ENCODE data around the gene ALCAM.
A peak's percentile ranks its signal among the peaks of the same experiment; 100 is the strongest.
"Not testable (repeated sequence)": the region's sequence is repeated elsewhere in the genome, so short reads cannot be mapped to it uniquely, and the experiment has no call there.

The ALCAM gene

DNA sequence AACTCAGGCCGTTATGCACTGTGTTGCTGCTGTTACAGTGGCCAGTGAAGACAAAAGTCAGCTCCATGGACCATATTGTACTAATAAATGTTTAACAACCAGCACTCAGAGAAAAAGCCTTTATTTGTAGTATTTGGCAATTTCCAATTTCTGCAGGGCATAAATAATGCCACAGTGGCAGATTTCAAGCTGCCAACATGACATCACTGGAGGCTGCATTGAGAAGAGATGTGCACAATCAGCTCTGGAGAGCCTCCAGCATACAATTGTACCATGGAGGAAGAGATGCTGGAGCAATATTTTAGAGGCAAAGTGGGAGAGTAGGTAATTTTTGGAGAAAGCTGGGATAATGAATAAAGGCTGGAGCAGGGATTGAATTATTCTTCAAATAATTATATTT is 9.7 kb upstream of the ALCAM start:
- no peak for DNase-seq (ENCODE audit: low spot score)

DNA sequence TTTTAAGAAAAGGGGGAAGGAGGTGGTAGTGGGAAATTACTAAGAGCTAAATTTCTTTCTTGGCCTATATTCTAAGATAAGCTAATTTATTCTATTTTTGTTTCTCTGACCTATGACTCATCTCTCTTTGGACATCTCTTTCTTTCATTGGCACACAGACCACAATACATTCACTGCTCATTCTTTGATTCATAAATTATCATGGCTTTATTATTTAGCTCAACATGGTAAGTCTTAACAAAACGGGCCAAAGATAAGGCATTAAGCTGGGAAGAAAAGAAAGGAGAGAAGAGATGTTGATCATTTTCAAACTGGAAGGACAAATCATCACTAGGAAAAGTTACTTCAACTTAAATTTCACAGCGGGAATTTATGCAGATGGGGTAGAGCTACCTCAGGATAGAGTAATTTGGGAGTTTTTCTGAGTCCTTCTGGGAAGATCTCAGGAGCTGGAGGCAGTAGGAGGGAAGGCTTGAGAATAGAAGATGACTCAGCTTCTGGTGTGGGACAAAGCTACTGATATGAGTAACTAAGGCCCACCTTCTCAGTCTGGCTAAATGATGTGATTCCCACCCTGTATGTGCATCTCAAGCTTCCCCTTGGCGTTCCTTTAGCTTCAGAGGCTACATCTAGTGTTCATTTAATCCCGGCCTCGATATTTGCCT is 7.5 kb upstream of the ALCAM start:
- no peak for DNase-seq (ENCODE audit: low spot score)

DNA sequence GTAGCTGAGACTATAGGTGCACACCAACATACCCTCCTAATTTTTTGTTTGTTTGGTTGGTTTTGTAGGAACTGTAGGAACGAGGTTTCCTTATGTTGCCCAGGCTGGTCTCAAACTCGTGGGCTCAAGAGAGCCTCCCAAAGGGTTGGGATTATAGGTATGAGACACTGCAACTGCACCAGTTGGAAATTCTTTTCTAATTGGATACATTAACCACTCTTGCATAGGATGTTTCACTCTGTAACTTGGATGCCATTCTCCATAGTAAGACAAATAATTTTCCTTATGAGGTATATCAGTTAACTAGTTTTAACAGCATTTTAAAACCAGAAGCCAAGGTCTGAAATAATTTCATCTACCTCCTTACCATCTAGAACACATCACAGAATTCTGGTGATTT is 6.7 kb upstream of the ALCAM start:
- no peak for DNase-seq (ENCODE audit: low spot score)

DNA sequence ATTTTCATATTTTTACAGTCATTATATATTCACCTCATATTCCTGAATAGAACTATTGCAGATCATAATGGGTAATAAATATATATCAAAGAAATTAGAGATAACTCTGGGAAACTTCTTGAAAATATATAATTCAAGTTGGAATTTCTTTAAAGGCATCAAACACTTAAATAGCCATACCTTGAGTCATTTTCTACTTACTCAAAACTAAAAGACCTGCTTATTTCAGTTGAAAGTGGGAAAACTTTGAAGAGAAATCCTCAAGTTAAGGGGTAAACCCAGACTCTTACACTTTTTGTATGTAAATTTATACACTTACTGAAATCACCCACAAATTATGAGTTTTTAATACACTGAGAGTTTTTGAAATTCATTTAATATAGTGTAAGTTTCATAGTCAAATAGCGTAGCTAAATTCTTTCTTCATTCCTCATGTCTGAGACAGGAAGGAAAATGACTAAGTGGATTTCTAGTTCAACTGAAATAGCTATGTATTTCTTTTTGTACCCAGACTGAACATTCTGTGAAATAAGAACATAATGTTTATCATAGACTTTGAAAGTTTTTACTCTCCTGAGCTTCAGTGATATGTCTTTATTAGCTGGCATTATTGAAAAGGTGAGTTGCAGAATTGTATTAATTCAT is 4.6 kb upstream of the ALCAM start:
- DNase-seq (ENCODE audit: low spot score) = no peak

DNA sequence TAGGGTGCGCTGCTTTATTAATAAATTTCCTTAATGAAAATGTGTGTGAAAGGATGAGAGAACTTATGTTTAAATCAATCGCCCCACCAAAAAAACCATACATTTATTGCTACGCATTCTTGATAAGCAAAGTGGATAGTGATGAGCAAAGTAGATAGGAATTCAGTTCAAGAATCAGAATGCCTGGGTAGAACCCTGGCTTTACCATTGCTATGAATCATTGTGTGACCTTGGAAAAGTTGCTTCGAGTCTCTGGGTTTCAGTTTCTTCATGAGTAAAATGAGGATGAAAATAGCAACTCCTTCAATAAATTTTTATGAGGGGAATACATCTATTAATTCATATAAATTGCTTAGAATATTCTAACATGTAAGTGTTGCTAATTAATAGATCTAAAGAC is 2.6 kb upstream of the ALCAM start:
- DNase-seq (ENCODE audit: low spot score) = no peak

DNA sequence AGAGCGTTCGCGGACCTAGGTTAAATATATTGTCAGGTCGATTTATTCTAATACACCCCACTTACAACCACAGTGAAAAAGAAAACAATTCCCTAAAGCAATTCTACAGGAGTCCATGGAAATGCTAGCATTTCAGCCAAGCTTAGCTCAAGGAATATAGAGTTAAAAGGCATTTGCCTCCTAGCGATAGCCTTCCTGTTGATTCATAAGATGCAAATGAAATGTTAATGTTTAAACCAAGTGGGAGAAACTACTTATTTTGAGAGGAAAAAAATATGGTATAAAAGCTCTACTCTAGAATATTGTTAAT is 1.7 kb upstream of the ALCAM start:
- DNase-seq (ENCODE audit: low spot score) = no peak

DNA sequence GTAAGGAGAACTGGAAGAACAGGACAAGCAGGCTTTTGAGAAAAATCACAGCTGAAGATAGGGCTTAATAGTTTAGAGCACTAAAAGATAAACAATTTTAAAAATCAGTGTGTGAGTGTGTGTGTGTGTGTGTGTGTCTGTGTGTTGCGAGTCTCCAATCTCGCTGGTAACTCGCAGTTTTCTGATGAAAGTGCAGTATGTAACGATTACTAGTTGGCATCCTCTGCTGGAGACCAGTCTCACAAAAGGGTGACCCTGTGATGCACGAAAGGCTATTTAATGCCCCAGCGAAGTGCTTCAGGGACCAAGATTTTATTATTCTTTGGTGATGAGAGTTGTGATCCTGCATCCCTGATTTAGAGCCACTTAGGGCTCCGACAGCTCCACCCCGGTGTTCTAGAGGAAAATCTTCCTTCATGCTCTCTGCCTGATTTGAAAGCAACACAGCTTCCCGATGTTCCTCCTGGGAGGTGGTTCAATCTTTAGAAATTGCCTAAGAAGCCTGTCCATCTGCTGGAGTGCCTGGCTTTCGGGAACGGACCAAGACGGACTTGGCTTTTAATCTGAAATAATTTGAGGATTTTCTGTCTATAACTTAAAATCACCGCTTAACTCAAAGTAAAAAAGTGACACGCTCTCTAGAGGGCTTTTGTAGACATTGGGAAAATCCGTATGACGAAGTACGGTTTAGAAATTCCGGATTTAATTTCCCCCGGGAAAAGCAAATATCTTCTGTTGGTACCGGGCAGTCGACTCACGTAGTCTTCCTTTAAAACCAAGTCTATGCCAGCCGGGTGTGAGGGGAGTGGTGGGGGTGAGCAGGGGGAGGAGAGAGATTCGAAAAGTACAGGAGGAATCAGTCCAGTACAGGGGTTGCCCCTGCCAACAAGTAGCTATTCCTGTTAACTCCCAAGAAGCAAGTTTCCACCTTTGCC is 1.1 kb upstream of the ALCAM start:
- DNase-seq (ENCODE audit: low spot score) = peak; percentile 30

DNA sequence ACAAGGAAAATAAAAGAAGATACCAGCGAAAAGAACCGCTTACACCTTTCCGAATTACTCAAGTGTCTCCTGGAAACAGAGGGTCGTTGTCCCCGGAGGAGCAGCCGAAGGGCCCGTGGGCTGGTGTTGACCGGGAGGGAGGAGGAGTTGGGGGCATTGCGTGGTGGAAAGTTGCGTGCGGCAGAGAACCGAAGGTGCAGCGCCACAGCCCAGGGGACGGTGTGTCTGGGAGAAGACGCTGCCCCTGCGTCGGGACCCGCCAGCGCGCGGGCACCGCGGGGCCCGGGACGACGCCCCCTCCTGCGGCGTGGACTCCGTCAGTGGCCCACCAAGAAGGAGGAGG is 325 bp downstream of the ALCAM start:
- DNase-seq (ENCODE audit: low spot score) = peak; percentile 43

DNA sequence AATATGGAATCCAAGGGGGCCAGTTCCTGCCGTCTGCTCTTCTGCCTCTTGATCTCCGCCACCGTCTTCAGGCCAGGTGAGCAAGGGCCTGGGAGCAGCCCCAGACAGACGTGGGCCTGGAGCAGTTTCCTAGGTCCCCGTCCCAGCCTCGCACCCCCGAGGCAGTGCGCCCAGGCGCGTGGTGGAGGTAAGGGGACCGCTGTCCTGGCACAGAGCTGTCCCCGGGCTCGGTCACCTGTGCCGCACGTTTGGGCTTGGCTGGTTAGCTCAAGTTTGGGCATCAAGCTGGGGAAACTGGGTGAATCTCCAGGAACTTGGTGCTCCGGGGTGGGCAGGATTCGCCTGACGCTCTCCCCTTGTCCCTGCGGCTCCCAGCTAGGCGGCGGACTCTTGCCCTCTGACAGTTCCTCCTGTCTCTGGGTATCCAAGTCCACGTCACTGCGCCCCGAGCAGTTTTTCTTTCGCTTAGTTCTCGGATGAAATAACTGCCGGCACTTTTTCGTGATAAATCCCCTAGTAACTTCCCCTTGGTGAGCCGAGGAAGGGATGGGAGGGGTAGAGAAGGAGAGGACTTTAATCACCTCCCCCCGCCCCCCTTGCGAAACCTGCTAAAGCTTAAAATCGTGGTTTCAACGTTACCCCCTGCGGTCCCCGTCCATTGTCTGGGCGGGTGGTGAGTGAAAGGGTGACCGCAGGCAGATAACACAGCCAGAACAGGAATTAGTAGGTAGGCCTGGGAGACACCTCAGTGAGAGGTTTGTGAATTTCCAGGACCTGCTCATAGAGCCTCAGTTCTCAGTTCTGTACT is 901 bp downstream of the ALCAM start:
- peak; percentile 53 for DNase-seq (ENCODE audit: low spot score)

DNA sequence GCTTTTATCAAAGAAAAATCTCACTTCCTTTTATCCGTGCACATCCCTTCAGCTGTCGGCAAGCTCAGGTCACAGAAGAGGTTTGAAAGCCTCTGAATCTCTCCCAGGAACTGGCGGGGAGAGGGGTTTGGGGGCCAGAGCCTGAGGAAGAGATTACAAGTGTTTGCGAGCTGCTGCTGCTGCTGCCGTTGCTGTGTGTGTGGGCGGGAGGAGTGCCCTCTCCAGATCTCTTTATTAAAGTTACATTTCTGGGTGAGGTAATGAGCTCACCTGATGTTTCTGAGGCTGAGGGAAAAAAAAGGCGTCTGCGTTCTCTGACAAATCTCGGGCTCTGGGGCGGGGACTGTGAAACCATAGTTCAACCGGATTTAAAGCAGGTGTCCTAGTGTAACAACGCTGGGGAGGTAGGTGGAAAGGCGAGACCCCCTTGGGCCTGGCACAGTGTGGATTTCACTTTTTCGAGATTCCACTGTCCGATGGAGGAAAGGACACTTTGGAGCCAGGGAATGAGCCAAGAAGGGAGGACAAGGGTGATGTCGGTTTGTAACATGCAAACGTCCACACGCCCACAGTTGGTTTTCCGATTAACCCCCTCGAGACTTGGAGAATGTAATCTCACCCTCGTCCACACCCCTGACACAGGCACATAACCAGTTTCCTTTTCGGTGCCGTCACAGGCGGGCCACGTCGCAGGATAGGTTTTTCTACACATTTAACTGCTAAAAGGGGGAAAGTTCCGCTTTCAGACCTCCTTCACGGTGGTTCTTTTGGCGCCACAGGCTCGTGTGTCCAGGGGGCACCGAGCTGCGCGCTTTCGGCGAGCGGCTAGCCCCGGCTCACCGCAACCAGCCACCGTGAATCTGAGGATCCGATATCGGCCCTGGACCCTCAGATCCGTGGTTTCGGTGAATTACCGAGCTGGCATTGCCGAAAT is 2.1 kb downstream of the ALCAM start:
- DNase-seq (ENCODE audit: low spot score) = peak; percentile 57

DNA sequence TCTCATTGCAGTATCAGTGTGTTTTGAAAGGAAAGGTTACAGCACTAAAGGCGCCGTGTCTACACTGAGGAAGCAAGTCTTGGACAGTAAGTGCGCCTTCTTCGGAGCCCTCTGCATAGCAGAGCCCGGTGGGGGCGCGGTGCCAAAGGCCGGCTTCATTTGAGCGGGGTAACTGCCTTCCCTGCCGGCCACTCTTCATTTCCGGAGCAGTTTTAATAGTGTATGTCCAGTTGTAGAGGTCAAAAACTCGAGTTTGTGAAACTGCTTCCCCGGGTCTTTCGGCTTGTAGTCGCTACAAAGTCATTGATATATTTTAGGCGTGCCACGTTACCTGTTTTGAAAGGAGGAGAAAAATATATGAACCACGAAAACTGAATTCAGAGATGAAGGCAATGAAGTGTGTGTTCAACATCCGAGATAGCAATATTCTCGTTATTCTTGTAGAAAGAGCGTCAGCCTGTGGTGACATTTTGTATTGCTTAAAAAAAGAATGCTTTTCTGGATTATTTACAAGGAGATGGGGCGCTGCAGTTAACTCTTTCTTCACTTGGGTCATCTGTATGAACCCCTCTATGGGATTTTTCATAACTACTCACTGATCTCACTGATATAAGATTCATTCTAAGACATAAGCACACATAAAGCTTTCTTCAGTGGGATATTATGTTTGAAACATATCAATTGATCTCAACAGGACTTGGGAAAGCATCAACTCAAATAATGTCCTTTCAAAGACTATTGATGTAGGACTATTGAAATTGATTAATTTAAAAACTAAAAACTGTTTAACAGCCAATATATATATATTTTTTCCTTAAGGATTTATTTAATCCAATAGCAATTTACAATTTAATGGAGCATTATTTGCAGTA is 3.0 kb downstream of the ALCAM start:
- peak; percentile 31 for DNase-seq (ENCODE audit: low spot score)

DNA sequence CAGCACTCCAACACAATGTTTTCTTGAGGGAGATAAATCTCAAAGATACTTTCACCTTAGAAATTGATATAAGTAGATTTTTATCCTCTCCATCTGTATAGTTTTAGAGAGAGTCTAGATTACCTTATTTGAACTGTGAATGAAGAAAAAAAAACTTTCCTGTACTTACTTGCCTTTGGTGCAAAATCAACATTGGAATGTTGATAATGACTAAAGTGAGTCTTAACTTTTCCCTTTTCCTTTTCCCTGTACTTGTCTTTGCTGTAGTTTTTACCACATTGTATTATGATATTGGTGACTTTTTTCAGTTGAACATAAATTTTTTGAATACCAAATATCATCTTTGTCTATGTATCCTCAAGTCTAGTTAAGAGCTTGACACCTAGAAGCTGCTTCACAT is 6.7 kb downstream of the ALCAM start:
- no peak for DNase-seq (ENCODE audit: low spot score)

DNA sequence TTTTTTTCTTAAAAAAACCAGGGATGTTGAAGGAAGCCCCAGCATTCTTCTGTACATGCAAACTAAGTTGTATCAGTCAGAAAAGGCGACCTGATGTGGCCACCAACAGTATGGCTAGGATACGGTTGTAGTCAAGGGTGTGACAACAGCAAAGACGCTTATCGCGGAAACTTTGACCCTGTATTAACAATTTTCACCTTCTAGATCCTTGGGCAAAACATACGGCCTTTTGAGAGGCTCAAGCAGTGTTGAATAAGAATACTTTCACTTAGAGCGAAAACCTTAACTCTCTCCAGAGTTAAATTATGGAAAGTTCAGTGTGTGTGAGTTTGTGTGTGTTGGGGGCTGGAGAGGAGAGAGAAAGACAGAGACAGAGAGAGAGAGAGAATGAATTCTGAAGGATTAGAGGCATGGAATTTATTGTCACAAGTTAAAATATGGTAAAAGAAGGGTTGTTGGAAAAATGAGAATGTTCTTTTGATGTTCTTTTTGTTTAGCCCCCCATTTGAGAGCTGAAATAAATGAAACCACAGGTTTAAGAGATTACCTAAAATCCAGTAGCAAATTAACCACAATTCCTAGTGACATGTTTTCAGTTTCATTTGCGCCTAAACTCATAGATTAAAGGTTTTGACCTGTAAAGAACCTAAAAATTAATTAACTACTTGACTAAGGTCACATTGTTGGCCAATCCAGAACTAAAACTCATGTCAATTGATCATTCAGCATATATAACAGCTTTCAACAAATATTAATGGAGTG is 9.2 kb downstream of the ALCAM start:
- no peak for DNase-seq (ENCODE audit: low spot score)

DNA sequence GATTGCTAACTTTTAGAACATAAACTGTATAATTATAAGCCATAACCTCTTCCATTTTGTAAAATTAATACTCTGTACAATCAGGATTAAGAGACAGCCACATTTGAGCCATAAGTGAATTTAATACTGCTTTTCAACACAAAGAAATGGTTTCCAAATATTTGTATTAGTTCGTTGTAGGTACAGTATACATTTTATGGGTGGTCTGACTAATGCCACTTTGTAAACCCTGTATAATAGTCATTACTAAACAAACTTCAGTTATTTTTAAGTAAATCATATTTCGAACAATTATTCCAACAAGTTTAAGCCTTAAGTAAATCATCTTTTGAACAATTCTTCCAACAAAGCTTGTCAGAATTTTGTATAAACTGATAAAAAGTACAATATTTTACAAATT is 11.0 kb downstream of the ALCAM start:
- DNase-seq (ENCODE audit: low spot score) = no peak

DNA sequence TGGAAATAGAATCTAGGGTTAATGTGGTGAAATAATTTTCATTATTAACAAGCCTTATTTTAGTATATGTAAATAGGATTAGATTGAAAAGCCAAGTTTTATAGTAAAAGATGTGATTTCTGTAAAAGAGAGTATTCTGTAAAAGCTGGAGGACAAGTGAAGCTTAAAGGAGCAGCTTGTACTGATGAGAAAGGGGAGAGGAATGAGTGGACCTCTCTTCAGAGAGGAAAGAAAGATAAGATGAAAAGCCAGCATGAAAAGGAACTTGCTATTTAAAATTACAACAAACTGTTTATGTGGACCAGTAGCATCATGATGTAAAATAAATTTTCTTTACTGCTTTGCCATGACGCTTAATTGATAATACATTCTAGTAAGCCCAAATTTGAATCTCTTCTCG is 18.5 kb downstream of the ALCAM start:
- DNase-seq (ENCODE audit: low spot score) = no peak

DNA sequence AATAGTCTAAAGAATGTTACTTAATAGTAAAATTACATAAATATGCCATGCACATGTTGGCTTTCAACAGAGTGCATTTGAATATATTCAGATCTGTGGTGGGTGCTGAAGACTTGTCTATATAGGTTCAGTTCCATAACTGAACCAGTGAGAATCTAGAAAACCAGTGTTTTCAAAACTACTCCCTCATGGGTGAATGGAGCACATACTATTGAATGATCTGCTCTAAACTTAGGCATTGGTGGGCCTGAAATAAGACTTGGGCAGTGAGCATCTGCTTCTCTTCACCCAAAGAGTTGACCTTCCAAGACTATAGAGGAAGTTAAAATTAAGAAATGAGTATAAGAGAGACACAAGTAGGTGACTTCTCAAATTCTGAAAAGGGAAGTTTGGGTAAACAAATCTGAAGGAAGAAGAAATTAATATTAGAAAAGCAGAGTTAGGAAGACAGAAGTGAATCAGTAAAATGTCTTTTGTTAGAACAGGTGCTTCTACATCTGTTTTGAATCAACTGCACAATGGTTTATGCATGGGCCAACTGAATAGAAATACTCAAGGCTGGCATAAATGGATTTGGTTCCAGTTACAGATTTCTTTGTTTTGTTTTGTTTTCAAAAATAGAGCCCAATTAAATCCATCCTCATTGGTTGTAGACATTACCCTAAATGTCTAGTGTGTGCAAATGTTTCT is 19.3 kb downstream of the ALCAM start:
- DNase-seq (ENCODE audit: low spot score) = peak; percentile 7

DNA sequence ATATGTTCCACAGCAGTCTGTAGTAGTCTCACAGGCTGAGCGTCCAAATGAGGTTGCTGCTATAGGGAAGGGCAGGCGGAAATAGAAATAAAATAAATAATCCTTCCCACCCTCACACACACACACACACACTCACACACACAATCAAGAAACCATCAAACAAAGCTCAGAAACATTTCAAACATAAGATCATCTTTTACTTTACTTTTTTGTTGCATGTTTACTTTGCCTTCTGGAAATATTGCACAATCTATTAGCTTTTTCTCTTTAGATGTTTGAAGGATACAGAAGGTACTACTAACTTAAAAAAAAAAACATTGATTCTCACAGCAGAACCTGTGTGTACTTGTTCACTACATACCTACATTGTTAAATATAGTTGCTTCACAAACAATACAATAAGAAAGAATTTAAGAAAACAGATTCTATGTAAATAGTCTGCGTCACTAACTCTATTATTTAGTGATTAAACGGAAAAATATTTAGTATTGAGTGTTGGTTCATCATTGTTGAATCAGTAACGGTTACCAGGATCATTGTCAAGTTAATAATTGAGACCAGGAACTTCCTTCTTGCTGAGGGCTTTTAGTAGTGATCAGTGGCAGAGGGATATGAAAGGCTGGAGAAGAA is 20.5 kb downstream of the ALCAM start:
- no peak for DNase-seq (ENCODE audit: low spot score)

DNA sequence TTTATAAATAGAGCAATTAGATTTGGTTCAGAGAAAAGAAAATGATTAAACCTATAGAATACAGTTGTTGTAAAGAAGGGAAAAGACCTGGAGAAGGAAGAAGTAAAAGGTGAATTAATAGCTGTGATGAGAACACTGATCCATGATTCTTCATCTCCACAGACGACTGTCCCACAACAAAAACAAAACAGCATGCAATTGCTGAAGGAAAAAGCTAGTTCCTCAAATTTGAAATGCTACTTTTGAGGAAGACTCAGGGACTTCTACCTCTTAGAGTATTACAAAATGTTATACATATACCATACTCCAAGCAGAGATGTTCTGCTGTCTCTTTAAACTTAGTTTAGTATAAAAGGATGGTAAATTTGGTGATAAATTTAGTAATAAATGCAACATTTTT is 21.5 kb downstream of the ALCAM start:
- DNase-seq (ENCODE audit: low spot score) = no peak

DNA sequence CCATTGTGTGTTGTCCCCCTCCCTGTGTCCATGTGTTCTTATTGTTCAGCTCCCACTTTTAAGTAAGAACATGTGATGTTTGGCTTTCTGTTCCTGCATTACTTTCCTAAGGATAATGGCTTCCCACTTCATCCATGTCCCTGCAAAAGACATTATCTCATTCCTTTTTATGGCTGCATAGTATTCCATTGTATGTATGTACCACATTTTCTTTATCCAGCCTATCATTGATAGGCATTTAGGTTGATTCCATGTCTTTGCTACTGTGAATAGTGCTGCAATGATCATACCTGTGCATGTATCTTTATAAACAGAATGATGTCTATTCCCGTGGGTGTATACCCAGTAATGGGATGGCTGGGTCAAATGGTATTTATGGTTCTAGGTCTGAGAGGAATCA is 23.1 kb downstream of the ALCAM start:
- DNase-seq (ENCODE audit: low spot score) = not testable (repeated sequence)

Data from germinal center (tissue), 1 donor.